DMS79 treated with DMSO at 0.1 percent for 48 hours (cell line): Measurements from ENCODE around the gene STAT5A.
A peak's percentile ranks its signal among the peaks of the same experiment; 100 is the strongest.

ENCODE experiments used
- DNase-seq: peaks from one replicate; lab custom pipeline; 2025; lab: John Stamatoyannopoulos, UW

STAT5A gene

DNA sequence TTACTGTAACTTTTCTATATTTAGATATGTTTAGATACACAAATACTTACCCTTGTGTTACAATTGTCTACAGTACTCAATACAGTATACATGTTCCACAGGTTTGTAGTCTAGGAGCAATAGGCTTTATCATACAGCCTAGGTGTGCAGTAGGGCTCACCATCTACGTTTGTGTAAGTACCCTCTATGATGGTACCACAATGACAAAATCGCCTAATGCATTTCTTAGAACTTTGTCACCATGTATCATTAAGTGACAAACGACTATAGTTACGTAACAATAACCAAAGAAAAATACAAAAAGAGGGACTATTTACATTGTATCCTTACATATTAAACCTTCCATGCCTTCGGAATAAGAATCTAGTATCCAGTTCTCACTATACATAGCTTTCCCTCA lies 20.1 kb upstream of the STAT5A start:
- DNase-seq = no peak

DNA sequence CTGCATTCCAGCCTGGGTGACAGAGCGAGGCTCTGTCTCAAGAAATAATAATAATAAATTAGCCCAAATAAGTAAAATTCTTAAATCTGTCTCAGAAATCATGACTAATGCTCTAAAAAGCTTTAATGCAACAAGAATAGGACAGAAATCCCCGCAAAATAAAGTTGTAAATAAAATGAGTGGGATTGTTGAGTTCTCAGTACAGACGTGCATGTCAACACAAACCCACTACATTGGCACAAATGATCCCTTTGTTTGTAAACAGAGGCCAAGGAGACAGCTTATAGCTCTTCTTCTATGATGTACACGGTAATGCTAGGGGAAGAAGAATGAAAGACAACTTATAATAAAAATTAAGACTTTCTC lies 18.1 kb upstream of the STAT5A start:
- DNase-seq = no peak

DNA sequence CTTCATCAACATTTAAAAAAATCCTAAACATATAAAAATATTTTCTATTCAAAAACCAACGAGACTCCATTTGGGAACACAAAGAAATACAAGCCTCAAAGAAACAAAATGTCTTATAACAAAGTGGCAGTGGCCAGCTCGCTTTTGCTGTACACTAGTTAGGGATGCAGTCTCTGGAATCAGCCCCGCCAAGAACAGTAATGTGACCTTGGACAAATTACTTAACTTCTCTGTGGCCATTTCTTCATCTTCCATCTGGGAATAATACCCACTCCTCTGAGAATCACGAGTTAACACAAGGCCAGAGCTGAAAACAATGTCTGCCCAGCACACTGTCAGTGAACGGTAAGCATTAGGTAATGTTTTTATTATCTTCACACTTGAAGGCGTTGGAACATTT lies 17.7 kb upstream of the STAT5A start:
- DNase-seq = no peak

DNA sequence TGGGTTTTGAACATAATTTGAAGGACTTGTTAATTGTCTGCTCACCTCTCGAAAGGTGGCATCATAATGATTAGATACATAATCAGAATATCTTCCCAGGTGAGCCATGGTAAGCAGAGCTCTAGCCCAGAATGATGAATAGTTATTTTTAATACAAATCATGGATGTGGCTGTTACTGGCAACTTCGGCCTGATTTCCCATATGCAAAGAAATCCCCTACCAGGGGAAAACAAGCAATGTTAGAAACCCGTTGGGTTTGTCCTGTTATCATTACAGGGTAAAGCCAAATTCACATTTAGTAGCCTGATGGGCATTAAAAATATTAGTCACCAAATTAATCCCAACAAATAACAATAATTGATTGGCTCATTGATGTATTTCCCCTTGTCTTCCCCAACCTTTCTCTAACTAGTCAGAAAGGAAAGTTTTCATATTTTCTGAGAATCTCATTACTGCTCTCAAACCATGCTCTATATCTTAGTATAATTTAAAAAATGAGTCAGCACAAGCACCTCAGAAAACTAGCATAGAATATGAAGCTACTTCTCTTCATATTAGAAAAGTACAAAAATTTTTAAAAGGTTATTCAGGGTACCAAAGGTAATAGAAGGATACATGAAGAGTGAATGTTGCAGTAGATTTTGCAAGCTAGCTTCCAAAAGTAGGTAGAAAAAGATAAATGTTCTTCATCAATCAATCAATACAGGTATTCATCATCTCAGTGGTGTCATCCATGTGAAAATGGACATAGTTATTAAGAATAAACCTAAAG lies 17.1 kb upstream of the STAT5A start:
- DNase-seq = no peak

DNA sequence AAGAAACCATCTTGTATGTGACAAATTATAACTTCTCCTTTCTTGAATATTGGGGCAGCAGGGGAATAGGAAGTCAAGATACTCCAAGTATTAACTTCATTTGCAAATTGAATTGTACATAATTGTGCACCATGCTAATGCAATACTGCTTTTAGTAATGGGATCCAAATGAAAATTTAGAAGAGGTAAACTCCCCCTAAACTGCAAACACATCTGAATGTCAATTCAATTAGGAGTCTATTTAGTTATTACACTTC lies 16.6 kb upstream of the STAT5A start:
- no peak for DNase-seq

DNA sequence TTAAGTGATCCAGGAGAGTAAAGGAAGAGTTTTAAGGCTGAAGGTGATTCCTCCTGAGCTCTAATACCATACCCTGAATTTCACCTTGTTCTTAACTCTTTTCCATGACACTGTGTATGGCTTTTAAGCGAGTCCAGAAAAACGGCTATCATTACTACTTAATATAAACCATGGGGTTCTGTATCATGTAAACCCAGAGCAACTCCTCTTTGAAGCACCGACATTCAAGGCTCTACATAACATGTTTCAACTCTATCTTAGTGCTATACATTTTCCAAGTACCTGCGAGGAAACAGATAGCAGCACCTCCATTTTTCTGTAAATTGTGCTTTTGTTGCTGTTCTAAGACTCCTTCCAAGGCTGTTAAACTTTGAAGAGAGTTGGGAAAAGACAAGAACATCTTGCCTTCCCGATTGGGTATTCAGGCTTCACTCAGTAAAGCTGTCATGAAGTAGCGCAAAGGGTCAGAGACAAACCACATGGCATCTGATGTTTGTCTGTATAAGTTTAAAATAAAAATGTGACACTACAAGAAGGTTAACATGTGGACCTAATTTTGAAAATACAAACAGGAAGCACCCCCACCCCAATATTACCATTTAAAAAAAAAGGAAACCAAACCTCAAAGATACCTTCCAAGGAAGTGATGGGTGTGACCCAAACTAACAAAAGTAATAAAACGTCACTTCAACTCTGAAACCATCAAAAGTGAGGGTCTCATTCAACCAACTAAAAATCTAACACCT lies 16.0 kb upstream of the STAT5A start:
- no peak for DNase-seq

DNA sequence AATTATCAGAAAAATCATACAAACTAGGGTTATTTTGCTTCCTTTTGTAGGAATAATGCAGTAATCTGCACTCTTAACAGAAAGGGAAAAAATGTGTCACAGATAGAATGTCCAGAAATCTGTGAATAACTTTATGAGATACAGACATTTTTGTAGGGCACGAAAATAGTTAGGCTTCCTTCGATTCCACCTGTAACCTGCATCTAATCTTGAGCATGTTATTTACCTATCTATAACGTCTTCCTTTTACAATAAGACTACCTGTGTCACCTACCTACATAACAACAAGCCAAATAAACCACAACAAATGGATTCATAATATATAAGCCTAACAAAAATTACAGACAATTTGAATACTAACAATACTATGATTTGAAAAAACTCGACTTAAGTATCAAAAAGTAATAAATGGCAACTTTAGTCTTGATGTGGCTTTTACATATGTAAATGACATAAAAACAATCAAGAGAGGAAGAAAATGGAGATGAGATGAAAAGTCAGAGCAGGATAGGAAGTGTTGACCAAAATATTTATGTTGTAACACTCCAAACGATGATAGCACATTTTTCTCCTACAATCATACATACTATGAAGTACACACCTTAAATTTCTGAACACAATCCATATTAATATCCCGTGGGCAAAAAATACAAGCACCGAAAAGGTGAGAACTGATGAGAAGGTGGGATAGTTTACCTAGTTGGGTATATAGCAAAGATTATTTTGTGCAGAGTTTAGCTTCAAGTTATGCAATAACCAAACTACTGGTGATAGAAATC lies 14.6 kb upstream of the STAT5A start:
- no peak for DNase-seq

DNA sequence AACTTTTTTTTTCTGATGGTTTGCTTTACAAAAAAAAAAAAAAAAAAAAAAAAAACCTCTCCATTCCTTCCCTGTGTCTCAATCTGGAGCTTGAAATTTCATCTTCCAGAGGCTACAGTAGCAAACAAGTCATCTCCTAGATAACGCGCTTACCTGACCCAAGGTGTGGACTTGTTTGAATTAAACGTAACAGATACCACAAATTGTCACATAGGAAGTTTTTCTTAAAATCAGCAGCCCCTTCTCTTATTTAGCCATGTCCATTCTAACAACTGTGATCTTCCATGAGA lies 14.1 kb upstream of the STAT5A start:
- DNase-seq = no peak

DNA sequence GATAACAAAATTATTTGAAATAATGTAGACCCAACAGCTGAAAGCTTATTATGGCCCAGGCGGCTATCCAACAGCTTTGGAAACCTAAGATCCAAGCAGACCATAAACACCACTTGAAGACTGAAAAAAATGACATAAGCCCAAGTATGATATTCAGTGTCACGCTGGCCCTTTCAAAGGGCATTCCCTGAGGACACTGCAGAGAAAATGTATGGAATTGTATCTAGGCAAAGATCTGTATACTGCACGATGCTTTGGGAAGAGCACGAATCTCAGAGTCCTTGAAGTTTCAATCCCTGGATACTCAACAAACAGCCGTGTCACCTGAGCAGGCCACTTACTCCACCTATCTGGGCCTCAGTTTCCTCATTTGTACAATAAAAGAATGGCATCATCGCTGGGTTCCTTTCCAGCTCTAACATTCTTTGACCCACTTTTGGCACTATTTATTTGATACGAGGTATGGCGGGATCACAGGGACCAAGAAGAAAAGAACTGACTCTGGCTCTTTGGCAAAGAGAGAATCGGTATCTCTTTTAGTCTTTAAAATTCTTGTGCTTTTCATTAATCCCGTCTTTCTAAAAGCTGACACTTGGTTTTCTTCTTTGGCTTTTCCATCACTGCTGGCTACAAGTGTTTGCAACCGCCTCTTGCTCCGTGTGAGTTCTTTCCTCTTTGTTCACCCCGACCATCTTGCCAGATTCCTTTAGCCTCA lies 13.3 kb upstream of the STAT5A start:
- peak; percentile 45 for DNase-seq

DNA sequence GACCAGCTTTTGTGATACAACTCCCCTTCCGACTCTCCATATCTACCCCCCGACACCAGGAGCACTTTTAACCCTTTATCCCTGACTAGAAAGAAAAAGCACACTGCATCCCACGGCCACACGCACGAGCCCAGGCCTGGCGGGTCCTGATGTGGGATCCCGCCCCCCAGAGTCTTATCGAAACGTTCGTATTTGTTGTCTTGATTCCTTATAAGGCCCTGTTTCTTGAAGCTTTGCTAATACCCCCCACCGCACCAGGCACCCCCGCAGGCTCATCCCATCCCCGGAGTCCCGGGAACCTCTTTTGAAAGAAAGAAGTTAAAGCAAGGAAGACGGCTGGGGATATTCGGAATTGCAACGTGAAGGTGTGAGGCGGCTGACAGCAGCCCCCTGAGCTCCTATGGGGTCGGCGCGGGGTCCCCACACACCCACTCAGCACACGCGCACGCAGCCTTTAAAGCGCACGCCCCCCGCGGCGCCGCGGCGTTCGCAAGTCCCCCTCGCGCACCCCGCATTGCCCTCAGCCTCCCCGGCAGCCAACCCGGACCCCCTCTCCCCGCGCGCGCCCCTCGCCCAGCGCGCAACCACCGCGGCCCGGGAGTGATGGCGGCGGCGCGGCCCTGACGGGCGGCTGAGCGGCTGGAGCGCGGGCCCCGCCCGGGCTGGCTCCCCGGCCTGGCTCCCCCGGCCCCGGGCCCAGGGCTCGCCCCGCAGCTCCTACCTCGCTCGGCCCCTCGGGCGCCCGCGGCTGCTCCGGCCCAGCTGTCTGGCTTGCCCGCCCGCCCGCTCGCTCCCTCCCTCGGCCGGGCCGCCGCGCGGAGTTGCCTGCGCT lies 12.6 kb upstream of the STAT5A start:
- peak; percentile 53 for DNase-seq

DNA sequence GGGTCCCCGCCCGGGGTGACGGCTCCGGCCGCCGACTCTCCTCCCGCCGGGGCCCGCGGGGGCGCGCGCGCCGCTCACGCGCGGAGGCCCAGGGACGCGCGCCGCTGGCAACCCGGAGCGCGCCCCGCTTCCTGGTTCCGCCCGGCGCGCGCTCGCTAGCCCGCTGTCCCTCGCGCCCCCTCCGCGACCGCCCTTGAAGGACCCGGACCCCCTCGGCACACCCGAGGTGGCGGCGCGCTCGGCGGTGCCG lies 12.0 kb upstream of the STAT5A start, which contains the start of gene STAT5B:
TSS of gene STAT5B (minus strand) at position 33 of the 250 bp plus-strand sequence. CDS start 44,264 bp downstream, outside the sequence.
- DNase-seq = peak; percentile 42

DNA sequence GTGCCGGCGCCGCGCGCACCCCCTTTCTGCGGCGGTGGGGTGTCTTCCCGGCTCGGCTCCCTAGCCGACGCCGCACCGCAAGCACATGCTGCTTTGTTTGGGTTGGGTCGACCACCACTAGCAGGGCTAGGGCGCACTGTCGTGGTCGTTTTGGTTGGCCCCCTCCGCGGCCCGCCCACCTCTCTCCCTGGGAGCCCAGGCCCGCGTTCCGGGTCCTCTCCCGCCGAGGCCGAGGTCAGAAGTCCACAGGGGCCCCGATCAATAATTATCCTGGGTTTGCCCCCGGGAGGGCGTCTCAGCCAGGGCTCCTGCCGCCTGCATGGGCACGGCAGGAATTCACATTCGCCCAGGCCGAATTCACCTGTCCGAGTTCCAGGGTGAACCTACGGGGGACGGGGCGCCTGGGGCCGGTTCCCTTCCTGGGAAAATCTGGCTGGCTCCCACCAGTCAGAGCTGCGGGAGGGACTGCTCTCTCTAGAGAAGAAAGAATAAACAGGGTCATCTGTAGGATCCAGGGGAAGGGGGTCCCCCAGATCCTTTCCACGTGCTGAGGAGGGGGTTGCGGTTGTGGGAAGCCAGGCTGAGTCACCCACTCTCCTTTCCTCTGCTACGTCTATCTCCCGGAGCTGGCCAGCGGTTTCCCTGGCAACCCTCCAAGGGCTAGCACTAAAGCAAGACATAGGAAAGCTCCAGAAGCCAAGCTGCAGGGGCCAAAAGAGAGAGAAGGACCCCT lies 11.5 kb upstream of the STAT5A start:
- DNase-seq = peak; percentile 70

DNA sequence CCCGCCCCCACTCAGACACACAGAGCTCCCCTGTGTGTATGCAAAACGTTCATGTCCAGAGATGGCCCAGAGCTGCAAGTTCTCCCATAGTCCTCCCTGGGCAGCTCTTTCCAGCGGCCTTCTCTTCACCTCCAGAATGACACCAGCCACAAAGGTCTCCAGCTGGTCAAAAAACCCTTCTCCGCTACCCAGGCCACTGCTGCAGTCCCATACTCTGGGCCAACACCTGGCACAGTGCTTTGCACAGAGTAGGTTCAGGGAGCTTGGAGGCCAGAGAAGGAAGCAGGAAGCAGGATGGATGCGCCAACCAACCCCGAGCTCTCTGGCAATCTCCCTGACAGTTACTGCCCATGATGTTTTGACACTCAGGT lies 11.0 kb upstream of the STAT5A start:
- DNase-seq = peak; percentile 58

DNA sequence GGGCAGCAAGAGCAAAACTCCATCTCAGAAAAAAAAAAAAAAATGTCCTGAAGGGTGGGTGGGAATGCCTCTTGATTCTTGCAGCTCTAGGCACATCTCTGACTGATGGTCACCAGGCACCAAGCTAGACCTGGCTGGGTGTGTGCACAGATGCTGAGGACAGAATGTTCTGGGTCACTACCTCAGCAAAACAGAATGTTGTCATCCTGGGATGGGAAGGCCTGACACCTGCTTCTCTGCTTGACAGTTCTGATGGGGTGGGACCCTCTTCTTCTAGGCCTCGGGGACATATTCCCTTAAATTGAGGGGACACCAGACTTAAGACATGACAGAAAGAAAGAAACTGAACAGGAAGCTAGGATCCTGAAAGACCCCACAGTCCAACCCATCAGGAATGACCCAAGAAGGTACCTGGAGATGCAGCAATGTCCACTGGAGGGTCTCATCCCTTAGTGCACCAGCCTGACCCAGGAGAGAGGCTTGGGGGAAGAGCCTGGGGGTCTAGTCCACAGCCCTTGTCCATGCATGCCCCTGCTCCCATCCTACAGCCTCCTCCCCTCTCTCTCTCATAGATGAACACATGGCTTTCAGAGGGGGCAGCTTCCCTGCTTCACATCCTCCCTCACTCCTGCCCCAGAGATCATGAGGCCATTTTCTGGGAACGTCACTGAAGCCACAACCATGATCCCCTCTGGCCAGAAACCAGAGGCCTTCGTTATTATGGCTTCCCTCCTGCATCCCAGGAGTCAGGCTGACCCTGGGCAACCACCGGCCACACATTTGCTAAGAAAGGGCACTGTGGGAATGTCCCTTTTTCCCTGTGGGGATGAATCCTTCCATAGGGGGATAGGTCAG lies 8.3 kb upstream of the STAT5A start:
- no peak for DNase-seq

DNA sequence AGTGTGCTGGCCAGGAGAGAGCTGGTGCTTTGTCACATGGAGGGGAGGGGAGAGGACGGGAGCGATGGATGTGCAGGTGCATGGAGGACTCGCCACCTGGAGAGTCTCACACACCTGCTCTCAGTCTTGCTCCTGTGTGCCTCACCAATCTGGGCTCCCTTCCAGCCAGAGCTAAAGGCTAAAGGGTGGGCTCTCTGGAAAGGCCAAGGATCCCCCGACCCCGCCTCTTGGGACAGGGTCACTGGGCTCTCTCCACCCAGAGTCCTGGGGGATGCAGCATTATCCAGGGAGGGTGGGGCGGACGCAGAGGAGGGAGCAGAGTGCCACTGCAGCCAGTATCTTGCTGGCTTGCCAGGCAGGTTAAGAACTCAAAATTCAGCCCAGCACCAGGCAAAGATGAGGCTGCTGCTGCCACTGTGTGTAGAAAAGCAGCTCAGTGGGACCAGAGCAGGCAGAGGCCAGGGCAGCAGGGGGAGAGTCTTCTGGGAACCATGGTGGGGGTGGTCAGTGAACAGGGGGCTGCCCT lies 6.7 kb upstream of the STAT5A start:
- peak; percentile 95 for DNase-seq

DNA sequence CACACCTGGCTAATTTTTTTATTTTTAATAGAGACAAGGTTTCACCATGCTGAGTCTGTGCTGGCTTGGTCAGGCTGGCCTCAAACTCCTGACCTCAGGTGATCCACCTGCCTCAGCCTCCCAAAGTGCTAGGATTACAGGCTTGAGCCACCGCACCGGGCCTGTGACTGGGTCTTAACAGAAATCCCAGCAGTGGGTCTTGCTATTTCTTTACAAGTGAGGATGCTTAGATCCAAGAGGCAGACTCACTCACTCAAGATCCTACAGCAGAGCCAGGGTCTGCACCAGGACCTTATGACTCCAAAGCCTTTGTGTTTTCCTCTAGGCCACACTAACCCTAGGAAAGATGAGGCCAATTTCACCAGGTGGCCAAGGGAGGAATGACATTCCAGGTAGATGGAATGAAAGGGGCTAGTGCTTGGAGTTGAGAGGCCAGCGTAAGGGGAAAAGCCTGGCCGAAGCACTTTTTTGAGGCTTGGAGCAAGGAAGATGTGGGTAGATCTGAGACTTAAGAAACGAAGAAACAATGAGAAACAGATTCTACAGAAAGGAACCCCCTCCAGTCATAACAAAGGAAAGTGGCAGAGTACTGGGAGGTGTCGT lies 5.7 kb upstream of the STAT5A start:
- no peak for DNase-seq

DNA sequence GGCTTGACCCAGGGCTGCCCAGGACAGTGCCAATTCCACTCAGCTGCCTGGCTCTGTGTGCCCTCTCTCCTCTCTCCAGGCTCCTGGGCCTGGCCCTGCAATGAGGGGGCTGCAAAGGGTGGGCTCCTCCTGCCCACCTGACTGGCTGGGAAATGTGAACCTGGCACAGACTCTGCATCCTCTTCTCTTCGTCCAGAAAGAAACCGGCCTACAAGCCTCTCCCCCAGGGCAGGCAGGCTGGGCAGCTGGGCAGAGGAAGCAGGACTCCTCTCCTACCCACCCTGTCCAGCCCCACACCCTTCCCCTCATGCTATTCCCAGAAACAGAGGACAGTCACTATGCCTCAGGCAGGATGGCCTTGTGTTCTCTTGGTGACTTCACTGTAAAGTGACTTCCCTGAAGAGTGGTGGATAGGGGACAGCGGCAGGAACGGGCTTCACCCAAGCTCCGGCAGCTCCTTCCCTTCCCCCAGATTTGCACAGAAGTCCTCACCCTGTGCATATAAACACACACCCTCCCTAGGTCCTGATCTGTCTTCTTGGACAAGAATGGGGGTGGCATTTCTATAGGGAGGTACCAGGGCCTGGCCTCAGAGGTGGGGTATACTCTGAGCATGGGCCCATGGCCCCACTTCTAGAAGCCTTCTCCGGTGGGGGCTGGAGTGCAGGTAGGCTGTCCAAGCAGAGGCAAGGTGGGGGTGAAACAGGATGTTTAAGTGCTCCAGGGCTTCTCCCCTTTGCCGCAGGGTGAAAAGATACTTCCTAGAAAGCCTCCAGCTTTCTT lies 4.9 kb upstream of the STAT5A start:
- no peak for DNase-seq

DNA sequence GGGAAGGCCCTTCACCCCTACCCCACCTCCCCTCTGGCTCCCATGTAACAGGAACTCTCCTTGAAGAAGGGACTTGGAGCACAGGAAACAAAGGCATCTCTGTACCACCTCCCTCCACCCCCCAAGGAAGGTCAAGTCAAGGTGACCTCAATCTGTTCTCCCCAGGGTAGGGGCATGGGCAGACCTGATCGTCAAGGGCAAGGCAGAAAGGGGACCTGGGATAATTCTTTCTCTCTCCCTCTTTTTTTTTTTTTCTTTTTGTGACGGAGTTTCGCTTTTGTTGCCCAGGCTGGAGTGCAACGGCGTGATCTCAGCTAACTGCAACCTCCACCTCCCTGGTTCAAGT lies 4.3 kb upstream of the STAT5A start:
- DNase-seq = no peak

DNA sequence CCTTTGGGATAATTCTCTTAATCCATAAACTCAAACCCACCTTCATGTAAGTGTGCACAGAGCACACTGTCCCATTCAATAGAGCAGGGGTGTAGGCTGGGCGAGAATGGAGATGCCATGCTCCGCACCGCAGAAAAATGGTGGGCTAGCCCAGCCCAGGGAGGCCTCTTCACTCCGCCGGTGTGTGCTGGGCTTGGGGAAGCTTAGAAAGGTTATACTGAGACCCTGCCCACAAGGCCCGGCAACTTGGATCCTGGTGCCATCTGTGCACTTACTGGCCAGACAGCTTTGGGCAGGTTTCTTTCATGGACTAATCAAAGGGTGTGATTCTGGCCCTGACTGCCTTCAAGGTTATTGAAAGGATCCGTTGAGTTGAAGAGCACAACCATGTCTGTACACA lies 3.7 kb upstream of the STAT5A start:
- DNase-seq = no peak
